ENCODE measurements around the gene TRAPPC2L.
A peak's percentile ranks its signal among the peaks of the same experiment; 100 is the strongest.

Gene TRAPPC2L

GRCh38 chr16:88884569-88885271, 27.8 kb downstream of the TRAPPC2L start:
- Histone ChIP-seq H3K4me1 (no peaks in the 10 kb centered on the region; the same call in 1 of the 2 replicates), H3K36me3 (no peaks in the 10 kb centered on the region), H3K9me3 (no peaks in the 10 kb centered on the region), H3K4me3 (ENCODE audit: low read depth, low read length) (no peak overlapping the region), H3K27me3 (peaks cover 28% of the 10 kb centered on the region)
- no peak for DNase-seq
- TF ChIP-seq, protein P1, sequence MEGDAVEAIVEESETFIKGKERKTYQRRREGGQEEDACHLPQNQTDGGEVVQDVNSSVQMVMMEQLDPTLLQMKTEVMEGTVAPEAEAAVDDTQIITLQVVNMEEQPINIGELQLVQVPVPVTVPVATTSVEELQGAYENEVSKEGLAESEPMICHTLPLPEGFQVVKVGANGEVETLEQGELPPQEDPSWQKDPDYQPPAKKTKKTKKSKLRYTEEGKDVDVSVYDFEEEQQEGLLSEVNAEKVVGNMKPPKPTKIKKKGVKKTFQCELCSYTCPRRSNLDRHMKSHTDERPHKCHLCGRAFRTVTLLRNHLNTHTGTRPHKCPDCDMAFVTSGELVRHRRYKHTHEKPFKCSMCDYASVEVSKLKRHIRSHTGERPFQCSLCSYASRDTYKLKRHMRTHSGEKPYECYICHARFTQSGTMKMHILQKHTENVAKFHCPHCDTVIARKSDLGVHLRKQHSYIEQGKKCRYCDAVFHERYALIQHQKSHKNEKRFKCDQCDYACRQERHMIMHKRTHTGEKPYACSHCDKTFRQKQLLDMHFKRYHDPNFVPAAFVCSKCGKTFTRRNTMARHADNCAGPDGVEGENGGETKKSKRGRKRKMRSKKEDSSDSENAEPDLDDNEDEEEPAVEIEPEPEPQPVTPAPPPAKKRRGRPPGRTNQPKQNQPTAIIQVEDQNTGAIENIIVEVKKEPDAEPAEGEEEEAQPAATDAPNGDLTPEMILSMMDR (IDR thresholded peaks at IDR 0.05; ENCODE audit: low read depth, low read length) = no peak

DNA sequence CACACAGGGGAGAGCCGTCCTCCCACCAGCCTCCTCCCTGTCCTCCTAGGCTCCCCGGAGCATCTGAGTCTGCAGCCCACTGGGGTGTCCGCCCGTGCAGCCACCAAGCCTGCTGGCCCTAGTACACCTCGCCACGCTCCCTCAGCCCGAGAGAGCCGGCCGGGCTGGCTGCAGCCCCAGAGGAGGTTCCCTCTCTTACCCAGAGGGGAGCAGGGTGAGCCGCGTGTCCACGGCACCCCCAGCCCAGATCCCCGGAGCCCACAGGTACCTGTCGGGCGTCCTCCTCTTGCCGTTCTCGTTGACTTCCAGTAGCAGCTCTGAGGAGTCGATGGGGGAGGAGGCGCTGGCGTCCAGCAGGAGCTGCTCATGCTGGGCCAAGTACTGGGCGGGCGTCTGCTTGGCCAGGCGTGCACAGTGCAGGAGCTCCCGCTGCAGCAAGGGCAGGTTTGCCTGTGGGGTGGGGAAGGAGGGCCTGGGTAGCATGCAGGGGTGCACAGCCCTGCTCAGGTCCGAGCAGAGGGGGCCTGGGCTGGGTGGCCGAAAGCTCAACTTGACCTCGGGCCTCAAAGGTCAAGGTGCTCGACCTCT, 28.9 kb downstream of the TRAPPC2L start:
- Histone ChIP-seq H3K36me3 (no peaks in the 10 kb centered on the region), H3K27me3 (peaks cover 20% of the 10 kb centered on the region), H3K4me3 (ENCODE audit: low read depth, low read length) (no peak overlapping the region), H3K4me1 (no peaks in the 10 kb centered on the region; the same call in 1 of the 2 replicates), H3K9me3 (no peaks in the 10 kb centered on the region; the same call in 1 of the 2 replicates)
- DNase-seq = no peak
- TF ChIP-seq, protein P1 (IDR thresholded peaks at IDR 0.05; ENCODE audit: low read depth, low read length) = no peak

DNA sequence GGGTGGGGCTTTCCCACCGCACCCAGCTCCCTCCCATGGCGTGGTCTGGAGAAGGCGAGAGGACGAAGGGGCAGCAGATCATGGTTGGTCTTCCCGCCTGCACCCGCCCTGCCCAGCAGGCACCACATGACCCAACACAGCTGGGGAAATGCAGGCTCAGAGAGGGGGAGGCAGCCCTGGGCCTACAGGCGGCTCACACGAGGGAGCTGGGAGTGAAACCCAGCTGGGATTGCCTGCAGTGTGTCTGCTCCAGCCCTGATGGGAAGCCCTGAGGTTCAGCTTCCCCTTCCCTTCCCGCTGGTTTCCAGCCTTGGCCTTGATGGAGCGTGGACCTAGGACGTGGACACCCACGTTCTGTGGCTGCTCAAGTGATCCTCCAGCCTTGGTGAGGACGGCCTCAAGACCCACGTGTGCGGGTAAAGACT, 29.5 kb downstream of the TRAPPC2L start:
- Histone ChIP-seq H3K27me3 (peaks cover 20% of the 10 kb centered on the region), H3K4me3 (ENCODE audit: low read depth, low read length) (no peak overlapping the region), H3K9me3 (no peaks in the 10 kb centered on the region; the same call in 1 of the 2 replicates), H3K36me3 (no peaks in the 10 kb centered on the region), H3K4me1 (no peaks in the 10 kb centered on the region; the same call in 1 of the 2 replicates)
- DNase-seq = no peak
- TF ChIP-seq, protein P1 (IDR thresholded peaks at IDR 0.05; ENCODE audit: low read depth, low read length) = no peak

DNA sequence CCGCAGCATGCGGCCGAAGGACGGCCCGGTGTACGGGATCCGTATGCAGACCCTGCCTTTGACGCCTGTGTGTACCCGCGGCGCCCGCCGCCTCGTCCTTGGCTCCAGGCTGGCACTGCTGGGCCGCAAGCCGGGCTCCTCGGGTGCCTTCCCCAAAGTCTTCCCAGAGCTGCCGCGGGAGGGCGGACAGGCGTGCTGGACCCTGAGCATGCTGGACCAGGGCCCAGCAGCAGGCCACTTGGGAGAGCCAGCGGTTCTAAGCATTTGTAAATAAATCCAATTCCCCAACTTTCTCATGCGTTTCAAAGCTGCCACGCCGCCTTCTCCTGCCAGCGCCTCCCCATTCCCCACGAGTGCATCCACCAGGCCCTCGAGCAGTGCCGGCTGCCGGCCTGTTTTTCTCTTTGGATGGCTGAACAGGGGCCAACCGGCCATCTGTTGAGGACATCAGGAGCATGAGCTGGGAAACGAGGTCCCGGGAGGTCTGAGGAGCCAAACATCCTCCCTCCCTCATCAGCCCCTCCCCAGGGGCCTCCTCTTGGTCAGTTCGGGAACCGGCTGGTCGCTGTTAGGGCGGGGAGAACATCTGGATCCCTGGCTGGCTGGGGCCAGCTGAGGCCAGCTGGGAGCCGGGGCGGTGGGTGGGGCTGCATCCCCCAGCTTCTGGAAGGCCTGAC, 30.1 kb downstream of the TRAPPC2L start:
- Histone ChIP-seq H3K27me3 (peaks cover 18% of the 10 kb centered on the region), H3K4me1 (no peaks in the 10 kb centered on the region; the same call in 1 of the 2 replicates), H3K9me3 (no peaks in the 10 kb centered on the region; the same call in 1 of the 2 replicates), H3K4me3 (ENCODE audit: low read depth, low read length) (no peak overlapping the region), H3K36me3 (no peaks in the 10 kb centered on the region)
- TF ChIP-seq, protein P1 (IDR thresholded peaks at IDR 0.05; ENCODE audit: low read depth, low read length) = no peak
- DNase-seq = peak; percentile 44

DNA sequence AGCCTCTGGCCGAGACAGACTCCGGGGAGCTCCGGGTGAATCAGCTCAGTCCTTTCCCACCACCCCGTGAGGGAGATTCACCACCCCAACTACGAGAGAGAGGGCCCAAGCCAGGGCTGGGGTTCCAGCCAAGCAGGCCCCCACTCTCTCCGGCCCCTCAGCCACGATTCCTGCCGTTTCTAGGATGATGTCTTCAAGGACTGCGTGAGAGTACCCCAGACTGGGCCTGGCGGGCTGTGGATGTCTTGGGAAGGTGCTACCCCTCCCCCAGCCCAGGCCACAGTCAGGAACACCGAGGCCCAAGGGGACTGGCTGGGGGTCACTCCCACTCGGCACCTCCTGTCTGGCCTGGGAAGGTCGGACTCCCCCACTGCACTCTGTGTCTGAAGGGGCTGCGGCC, 31.1 kb downstream of the TRAPPC2L start:
- no peaks in the 10 kb centered on the region; the same call in 1 of the 2 replicates for H3K4me1 ChIP-seq
- H3K27me3 ChIP-seq = peaks cover 22% of the 10 kb centered on the region; the same call in 1 of the 2 replicates
- H3K9me3 ChIP-seq = no peaks in the 10 kb centered on the region; the same call in 1 of the 2 replicates
- TF ChIP-seq, protein P1 (IDR thresholded peaks at IDR 0.05; ENCODE audit: low read depth, low read length) = no peak
- no peaks in the 10 kb centered on the region for H3K36me3 ChIP-seq
- H3K4me3 ChIP-seq (ENCODE audit: low read depth, low read length) = no peak overlapping the region
- no peak for DNase-seq
